Fibroblast of the conjunctiva (primary cell): ENCODE data around the gene CNOT8.
"Not testable (repeated sequence)": the region's sequence is repeated elsewhere in the genome, so short reads cannot be mapped to it uniquely, and the experiment has no call there.

Source experiments
- DNase-seq: peaks from one replicate; pipeline ENCODE4 v3.0.0-alpha.2; 2010; ENCODE audit warnings: low read depth

CNOT8 gene

DNA sequence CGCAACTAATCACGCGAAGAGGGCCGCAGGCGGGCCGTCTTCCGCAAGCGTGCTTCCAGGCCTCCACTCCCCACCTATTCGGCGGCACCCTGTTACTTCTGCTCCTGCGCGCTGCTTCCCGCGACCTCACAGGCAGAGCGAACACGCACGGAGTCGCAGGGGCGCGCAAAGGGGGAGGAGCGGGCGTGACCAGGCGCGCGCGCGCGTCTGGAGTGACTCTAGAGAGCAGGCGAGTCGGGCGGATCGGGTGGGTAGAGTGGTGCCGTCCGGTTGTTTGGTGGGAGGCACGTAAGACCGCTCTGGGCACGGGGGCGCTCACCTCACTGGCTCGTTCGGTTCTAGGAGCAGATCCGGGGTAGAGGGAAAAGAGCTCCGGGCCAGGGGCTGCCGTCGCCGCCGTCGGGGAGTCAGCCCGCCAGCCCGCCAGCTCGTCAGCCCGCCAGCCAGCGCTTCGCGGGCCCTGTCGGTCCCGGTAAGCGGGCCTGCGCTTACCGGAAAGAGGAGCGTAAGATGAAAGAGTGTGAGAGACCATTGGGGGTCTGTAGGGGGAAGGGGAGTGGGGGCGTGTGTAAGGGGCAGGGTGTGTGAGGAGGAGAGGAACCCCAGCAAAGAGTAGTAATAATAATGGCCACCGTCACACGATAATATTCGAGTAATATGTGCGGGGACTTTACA is at the start of gene CNOT8:
Gene CNOT8, plus strand, starts transcription at position 331 of the 675 bp plus-strand sequence. CDS start 4,652 bp downstream, outside the sequence.
- peak; percentile 97 for DNase-seq

- no peak for DNase-seq
Observed at GRCh38 chr5:154811239-154811638, 47.2 kb upstream of the CNOT8 start.

GRCh38 chr5:154811653-154812465 is 46.6 kb upstream of the CNOT8 start:
- DNase-seq = peak; percentile 70

DNA sequence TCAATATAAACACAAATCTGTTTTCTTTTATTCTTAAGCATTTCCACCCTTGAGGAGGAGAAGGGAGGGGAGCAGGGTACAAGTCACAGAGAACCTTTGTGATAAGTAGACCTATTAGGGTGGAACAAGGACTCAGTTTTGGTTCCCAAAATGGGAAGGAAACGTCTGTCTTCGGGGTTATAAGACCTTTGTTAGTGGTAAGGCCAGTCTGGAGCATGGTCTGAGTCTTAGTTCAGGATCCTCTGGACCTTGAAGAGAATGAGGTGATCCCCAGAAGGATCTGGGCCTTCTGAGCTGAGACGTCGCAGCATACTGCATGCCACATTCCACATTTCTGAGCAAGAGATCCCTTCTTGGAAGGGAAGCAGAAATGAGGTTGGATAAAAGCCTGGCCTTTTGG is 45.3 kb upstream of the CNOT8 start:
- DNase-seq = no peak

GRCh38 chr5:154813736-154814135 is 44.7 kb upstream of the CNOT8 start:
- no peak for DNase-seq

GRCh38 chr5:154815025-154815424 is 43.4 kb upstream of the CNOT8 start:
- DNase-seq = no peak

- no peak for DNase-seq
Observed at GRCh38 chr5:154815684-154816247, 42.7 kb upstream of the CNOT8 start.

DNA sequence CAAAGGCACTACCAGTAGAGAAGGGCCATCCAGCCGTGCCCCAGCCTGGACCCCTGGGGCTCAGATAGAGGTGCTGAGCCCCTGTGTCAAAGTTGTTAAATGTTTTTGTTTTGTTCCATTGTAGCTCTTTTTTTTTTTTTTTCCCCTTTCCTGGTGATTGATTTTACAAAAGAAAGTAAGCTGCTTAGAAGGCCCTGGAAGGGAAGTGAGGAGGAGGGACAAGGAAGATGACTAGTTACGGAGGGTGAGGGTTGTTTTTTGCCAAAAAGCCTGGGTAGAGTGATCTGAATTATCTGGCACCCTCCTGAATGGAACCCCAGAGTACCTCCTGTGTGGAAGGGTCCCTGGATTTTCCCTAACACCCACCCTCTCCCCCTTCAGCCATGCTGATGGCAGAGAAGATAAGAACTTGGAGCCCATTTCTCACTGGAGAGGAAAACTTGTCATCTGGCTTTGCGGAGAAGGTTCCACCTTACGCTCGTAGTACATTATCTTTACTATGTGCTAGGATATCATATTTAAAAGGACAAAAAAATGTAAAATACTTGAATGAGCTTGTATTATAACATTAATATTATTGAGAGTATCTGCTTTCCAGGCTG is 41.4 kb upstream of the CNOT8 start:
- no peak for DNase-seq

- DNase-seq = no peak
Observed at GRCh38 chr5:154817815-154818214, 40.6 kb upstream of the CNOT8 start.

- DNase-seq = no peak
Observed at GRCh38 chr5:154818471-154819116, 39.8 kb upstream of the CNOT8 start.

GRCh38 chr5:154819546-154819945 is 38.9 kb upstream of the CNOT8 start:
- DNase-seq = no peak

DNA sequence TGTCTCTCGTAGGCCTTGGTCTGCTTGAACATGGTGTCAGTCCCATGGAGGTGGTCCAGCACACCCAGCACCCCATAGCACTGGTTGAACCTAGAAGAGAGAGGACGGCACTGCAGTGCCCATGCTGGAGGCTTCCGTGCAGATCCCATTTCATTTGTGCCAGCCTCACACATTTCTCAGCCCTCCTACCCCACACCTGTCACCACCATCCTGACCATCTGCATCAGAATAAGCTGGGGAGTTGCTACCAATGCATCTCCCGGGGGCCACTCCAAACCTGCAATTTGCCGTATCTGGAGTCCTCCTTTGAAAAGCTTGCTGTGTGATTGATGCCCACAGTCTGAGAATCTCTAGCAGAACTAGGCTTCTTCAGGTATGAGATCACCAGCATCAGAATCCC is 38.0 kb upstream of the CNOT8 start:
- no peak for DNase-seq

- not testable (repeated sequence) for DNase-seq
Observed at GRCh38 chr5:154822896-154823295, 35.5 kb upstream of the CNOT8 start.

- no peak for DNase-seq
Observed at GRCh38 chr5:154823605-154824004, 34.8 kb upstream of the CNOT8 start.

- no peak for DNase-seq
Observed at GRCh38 chr5:154824070-154824469, 34.4 kb upstream of the CNOT8 start.

GRCh38 chr5:154829181-154829588 is 29.2 kb upstream of the CNOT8 start:
- no peak for DNase-seq

DNA sequence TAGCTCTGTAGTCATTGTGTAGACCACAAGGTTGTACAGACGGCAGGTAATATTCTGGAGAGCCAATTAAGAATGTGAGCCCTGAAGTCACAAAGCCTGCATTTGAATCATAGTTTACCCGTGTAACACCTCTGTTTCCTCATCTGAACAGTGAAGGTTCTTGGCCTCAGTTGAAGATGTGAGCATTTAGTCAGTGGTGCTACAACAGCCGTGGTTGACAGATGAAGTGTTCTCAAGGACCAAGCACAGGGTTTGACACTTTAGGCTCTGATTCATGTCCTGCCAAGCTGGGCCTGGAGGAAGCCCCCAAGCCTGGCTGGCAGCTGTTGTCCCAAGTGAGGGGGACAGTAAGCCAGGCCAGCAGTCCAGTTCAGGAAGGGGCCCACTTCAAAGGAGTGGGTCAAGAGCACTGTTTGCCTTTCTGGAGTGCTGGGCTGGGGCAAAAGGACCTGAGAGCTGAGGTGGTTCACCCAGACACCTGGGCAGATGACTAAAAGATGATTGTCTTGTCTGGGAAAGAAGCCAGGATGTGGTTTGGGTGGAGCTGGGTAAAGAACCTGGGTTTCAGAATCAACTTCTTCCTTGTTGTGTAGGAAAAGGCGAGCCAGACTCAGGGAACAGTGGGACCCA is 28.7 kb upstream of the CNOT8 start:
- no peak for DNase-seq

DNA sequence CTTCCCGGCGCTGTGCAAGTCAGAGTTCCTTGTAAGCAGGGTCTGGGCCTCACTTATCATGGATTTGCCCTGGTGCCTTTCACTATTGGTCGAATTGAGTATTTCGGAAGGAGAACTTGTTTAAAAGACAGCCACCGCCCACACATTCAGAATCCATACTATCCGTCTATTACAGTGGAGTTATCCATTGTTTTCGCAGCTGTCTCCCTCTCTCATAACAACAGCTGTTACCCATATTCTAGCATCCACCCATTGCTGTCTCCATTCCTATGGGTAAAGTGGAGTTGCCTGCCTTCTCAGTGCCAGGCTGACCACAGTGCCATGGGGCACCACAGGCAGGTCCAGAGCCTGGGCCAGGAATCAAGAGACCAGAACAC is 28.2 kb upstream of the CNOT8 start:
- no peak for DNase-seq

GRCh38 chr5:154830596-154830995 is 27.8 kb upstream of the CNOT8 start:
- DNase-seq = no peak

- DNase-seq = no peak
Observed at GRCh38 chr5:154831451-154831850, 27.0 kb upstream of the CNOT8 start.

DNA sequence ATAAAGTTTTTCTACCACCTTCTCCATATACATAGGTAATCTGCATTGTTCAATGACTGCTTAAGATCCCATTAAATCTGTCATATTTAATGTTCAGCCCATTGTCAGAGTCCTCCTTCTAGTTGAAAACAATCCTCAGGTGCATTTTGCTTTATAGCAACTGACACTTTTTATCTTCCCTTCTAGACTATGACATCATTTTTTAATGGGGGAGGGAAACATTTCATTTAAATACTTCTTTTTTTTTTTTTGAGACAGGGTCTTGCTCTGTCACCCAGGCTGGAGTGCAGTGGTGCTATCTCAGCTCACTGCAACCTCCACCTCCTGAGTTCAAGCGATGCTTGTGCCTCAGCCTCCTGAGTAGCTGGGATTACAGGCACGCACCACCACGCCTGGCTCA is 25.6 kb upstream of the CNOT8 start:
- DNase-seq = not testable (repeated sequence)

- no peak for DNase-seq
Observed at GRCh38 chr5:154834053-154834452, 24.4 kb upstream of the CNOT8 start.
